ENCODE data around the gene TMEM127. TPM values are rescaled to one million over a fixed set of nuclear protein-coding genes. Genes with fewer than 3 reads are reported as not detected.

Gene TMEM127
- total RNA-seq, 1 donor from 2014 or later, result 36.2 TPM

- Mint-ChIP-seq H3K4me3 (no peak overlapping the region), H3K36me3 (peaks cover 13% of the 10 kb centered on the region)
Measured at GRCh38 chr2:96250188-96250587, 15.6 kb downstream of the TMEM127 start.

GRCh38 chr2:96249654-96250053 is 16.1 kb downstream of the TMEM127 start:
- DNase-seq (ENCODE audit: low spot score in 2 of 2, unreplicated experiment in 2 of 2), result no peak
- Mint-ChIP-seq H3K4me3 (no peak overlapping the region), H3K4me1 (peaks cover 11% of the 10 kb centered on the region), H3K27me3 (ENCODE audit: low read depth) (no peaks in the 10 kb centered on the region), H3K36me3 (peaks cover 12% of the 10 kb centered on the region), H3K27ac (peak overlapping the region; percentile 74), H3K9me3 (no peaks in the 10 kb centered on the region)
- TF ChIP-seq CTCF (IDR thresholded peaks at IDR 0.05; ENCODE audit: unreplicated experiment), result no peak

More at GRCh38 chr2:96250188-96250587, 15.6 kb downstream of the TMEM127 start:
- Mint-ChIP-seq H3K9me3 (no peaks in the 10 kb centered on the region), H3K4me1 (peaks cover 11% of the 10 kb centered on the region), H3K27ac (peak overlapping the region; percentile 81), H3K27me3 (ENCODE audit: low read depth) (no peaks in the 10 kb centered on the region)
- no peak for TF ChIP-seq CTCF (IDR thresholded peaks at IDR 0.05; ENCODE audit: unreplicated experiment)
- no peak for DNase-seq (ENCODE audit: low spot score in 2 of 2, unreplicated experiment in 2 of 2)

- H3K27ac Mint-ChIP-seq, result no peak overlapping the region
- no peaks in the 10 kb centered on the region for H3K27me3 Mint-ChIP-seq (ENCODE audit: low read depth)
- no peak for TF ChIP-seq CTCF (IDR thresholded peaks at IDR 0.05; ENCODE audit: unreplicated experiment)
- no peak for DNase-seq (ENCODE audit: low spot score in 2 of 2, unreplicated experiment in 2 of 2)
- H3K4me3 Mint-ChIP-seq, result no peak overlapping the region
- H3K4me1 Mint-ChIP-seq, result peaks cover 11% of the 10 kb centered on the region
- H3K9me3 Mint-ChIP-seq, result no peaks in the 10 kb centered on the region
- peaks cover 8% of the 10 kb centered on the region for H3K36me3 Mint-ChIP-seq
Measured at GRCh38 chr2:96248624-96249023, 17.2 kb downstream of the TMEM127 start.

DNA sequence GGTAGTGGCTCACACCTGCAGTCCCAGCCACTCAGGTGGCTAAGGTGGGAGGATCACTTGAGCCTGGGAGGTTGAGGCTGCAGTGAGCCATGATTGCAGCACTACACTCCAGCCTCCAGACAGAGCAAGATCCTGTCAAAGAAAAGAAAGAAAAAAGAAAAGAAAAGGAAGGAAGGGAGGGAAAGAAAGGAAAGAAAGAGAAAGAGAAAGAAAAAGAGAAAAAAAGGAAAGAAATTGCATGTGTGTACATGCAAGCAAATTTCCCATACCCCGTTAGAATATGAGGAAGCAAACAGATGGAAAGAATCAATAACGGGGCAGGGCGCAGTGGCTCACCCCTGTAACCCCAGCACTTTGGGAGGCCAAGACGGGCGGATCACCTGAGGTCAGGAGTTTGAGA is 17.9 kb downstream of the TMEM127 start:
- Mint-ChIP-seq H3K4me1 (peaks cover 11% of the 10 kb centered on the region), H3K27me3 (ENCODE audit: low read depth) (no peaks in the 10 kb centered on the region), H3K4me3 (no peak overlapping the region), H3K27ac (peak overlapping the region; percentile 5), H3K9me3 (no peaks in the 10 kb centered on the region), H3K36me3 (peaks cover 8% of the 10 kb centered on the region)
- DNase-seq (ENCODE audit: low spot score in 2 of 2, unreplicated experiment in 2 of 2), result no peak
- no peak for TF ChIP-seq CTCF (IDR thresholded peaks at IDR 0.05; ENCODE audit: unreplicated experiment)

DNA sequence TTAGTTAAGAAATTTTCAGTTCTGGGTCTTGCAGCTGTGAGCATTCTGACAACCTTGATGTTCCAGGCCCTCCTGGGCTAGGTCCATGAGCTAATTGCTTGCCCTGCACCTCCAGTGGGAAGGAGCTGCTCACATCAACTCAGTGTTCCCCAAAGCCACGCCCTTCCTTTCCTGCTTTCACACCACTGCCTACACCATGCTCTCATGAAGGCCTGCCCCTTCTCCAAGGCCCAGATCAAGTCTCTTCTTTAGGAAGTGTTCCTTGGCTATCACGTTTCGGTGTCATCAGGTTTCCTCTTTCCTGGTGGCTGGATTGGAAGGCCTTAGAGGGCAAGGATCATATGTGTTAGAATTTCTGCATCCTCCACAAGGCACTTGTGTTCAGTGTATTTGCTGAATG is 18.8 kb downstream of the TMEM127 start:
- H3K4me1 Mint-ChIP-seq, result peaks cover 11% of the 10 kb centered on the region
- H3K27me3 Mint-ChIP-seq (ENCODE audit: low read depth), result no peaks in the 10 kb centered on the region
- peaks cover 7% of the 10 kb centered on the region for H3K36me3 Mint-ChIP-seq
- H3K27ac Mint-ChIP-seq, result no peak overlapping the region
- no peaks in the 10 kb centered on the region for H3K9me3 Mint-ChIP-seq
- no peak overlapping the region for H3K4me3 Mint-ChIP-seq
- no peak for TF ChIP-seq CTCF (IDR thresholded peaks at IDR 0.05; ENCODE audit: unreplicated experiment)
- no peak for DNase-seq (ENCODE audit: low spot score in 2 of 2, unreplicated experiment in 2 of 2)

All from mesothelial cell of epicardium (in vitro differentiated cells).